T1000 (cell line): ENCODE data around the gene SYVN1.

ENCODE experiments used
- DNase-seq: peaks from one replicate; lab custom pipeline; 2025; ENCODE audit warnings: mixed read lengths; lab: John Stamatoyannopoulos, UW

SYVN1 gene

DNA sequence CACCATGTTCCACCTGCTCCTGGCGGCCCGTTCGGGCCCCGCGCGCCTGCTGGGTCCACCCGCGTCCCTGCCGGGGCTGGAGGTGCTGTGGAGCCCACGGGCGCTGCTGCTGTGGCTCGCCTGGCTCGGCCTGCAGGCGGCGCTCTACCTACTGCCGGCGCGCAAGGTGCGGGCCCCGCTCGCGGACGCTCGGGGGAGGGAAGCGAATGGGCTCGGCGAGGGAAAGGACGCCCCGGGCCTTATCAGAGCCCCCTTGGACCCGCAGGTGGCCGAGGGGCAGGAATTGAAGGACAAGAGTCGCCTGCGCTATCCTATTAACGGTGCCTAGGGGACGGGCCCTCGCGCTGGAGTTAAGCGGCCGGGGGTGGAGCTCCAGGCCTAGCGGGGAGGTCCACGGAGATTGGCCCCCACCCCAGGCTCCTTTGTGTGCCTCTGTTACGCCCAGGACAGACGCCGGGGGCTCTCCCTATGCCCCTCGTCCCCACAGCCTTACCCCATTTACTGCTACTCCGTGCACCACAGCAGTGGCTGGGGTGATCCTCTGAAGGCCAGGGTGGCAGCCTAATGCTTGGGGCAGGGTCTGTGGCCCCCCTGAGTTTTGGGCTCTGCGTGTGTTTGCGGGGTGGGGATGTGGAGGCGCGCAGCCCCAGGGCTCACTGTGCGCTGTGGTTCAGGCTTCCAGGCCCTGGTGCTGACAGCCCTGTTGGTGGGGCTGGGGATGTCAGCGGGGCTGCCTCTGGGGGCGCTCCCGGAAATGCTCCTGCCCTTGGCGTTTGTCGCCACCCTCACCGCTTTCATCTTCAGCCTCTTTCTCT is 21.6 kb downstream of the SYVN1 start:
- no peak for DNase-seq

DNA sequence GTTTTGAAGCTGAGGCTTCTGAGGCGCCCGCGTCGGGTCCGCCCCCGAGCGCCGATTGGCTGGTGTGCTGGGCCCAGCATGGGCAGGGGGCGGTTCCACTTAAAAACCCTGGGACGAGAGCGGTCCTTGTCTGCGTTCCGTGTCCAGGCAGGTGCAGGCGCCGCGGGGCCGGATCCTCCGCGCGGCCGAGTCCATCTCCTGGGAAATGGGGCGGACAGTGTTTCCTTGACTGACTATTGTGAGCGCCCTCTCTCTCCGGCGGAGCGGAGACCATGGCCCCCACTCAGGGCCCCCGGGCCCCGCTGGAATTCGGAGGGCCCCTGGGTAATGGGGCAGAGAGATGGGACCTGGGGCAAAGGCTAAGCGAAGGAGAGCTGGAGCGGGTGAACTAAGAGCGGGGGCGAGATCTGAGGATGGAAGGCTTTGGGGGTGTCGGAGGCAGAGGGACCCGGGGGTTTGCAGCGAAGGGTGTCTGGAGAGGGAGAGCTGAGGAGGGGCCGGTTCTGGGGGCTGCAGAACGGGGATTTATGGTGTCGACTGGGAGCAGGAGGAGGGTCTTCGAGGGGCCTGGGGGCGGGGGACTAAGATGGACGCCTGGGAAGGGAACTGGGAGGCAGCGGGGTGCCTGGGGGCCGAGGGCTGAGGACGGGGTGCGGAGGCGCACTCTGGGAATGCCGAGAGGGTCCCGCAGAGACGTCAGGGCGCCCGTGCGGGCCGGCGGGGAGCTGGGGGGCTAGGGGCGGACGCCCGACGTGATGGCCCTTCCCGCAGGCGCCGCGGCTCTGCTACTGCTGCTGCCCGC is 22.4 kb downstream of the SYVN1 start, which contains the start of gene TM7SF2:
TM7SF2 (plus strand) TSS at position 129 of the 802 bp plus-strand sequence; CDS start at position 273, 144 bp downstream.
- peak; percentile 84 for DNase-seq

DNA sequence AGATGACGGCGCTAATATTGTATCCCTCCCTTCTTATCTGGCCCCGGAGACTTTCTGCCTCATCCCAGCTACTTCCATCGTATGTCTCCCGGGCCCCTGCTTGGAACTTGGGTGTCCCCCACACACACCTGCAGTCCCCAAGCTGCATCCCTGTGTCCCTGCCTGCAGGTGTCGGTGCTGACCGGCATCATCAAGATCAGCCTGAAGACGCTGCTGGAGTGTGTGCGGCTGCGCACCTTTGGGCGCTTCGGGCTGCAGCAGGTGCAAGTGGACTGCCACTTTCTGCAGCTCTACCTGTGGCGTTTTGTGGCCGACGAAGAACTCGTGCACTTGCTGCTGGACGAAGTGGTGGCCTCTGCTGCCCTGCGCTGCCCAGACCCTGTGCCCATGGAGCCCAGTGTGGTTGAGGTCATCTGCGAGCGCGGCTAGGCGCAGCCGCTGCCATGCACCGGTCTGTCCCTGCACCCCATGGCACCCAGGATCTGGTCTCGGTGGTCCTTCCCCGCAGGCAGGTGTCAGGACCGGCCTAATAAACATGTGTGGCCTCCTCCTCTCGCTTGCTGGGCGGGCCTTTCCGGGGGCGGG is 23.1 kb downstream of the SYVN1 start:
- DNase-seq = no peak

DNA sequence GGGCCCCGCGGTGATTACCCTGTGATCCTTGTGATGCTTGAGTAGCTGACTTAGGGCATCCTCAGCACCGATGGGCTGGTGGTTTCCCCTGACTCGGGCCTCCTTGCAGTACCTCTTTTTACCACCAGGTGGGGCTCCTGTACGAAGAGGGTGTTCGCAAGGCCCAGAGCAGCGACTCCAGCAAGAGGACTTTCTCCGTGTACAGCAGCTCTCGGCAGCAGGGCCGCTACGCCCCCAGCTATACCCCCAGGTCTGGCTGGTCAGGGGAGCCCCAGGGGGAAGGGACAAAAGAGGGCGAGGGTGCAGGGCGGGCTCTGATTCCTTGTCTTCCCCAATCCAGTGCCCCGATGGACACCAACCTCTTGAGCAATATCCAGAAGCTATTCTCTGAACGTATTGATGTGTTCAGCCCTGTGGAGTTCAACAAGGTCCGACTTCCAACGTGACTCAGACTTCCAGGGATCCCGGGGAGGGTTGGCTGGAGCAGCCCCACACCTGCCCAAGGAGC is 23.9 kb downstream of the SYVN1 start:
- peak; percentile 87 for DNase-seq

DNA sequence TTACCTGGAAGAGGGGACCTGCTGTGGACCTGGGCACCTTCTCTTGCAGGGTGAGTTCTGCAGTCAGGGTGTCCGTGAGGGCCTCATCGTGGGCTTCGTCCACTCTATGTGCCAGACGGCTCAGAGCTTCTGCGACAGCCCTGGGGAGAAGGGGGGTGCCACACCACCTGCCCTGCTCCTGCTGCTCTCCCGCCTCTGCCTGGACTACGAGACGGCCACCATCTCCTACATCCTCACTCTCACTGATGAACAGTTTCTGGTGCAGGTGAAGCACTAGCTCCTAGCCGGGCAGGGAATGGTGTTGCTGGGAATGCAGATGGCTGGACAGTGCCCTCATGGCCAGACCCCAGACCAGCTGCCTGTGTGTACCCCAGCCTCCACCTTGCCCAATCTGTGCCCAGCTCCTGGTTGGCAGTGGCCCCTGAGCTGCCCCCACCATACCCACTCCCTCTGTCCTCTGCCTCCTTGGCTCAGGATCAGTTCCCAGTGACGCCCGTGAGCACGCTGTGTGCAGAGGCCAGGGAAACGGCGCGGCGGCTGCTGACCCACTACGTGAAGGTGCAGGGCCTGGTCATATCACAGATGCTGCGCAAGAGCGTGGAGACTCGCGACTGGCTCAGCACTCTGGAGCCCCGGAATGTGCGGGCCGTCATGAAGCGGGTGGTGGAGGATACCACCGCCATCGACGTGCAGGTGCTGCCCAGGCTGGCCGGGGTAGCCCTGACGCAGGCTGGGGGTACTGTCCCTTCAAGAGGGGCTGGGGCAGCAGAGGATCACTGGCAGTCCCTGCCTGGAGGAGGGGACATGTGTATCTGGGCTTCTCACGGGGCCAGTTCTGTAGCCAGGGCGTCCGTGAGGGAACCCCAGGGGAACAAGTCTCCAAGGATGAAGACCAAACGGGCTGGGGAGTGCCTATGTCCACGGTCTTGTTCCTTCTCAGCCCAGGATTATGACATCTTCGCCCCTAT is 24.8 kb downstream of the SYVN1 start:
- DNase-seq = no peak

DNA sequence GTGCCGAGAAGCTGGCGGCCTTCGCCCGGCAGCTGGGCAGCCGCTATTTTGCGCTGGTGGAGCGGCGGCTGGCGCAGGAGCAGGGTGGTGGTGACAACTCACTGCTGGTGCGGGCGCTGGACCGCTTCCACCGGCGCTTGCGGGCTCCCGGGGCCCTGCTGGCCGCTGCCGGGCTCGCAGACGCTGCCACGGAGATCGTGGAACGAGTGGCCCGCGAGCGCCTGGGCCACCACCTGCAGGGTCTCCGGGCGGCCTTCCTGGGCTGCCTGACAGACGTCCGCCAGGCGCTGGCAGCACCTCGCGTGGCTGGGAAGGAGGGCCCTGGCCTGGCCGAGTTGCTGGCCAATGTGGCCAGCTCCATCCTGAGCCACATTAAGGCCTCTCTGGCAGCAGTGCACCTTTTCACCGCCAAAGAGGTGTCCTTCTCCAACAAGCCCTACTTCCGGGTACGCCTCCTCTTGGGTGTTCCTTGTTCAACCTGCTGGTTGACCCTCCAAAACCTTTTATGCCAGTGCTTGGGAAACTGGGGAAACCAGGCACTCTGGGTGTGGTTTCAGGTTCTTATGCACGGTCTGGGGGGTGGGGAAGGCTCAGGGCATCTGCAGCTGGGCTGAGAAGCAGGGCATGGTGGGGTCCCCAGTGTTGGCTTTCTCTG is 25.7 kb downstream of the SYVN1 start:
- no peak for DNase-seq

DNA sequence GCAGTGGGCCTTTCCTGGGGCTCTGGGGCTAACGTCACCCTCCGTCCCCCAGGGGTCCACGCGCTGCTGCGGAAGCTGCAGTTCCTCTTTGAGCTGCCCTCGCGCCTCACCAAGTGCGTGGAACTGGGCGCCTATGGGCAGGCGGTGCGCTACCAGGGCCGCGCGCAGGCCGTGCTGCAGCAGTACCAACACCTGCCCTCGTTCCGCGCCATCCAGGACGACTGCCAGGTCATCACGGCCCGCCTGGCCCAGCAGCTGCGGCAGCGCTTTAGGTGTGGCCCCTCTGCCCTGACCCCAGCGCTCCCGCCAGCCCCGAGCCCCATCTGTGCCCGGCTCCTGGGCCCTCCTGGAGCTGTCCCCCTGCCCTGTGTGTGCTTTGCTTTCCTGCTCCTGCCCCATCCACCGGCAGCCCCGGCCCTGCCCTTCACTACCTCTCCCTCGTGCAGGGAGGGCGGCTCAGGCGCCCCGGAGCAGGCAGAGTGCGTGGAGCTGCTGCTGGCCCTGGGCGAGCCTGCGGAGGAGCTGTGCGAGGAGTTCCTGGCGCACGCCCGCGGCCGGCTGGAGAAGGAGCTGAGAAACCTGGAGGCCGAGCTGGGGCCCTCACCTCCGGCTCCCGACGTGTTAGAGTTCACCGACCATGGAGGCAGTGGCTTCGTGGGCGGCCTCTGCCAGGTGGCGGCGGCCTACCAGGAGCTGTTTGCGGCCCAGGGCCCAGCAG is 26.4 kb downstream of the SYVN1 start:
- no peak for DNase-seq

DNA sequence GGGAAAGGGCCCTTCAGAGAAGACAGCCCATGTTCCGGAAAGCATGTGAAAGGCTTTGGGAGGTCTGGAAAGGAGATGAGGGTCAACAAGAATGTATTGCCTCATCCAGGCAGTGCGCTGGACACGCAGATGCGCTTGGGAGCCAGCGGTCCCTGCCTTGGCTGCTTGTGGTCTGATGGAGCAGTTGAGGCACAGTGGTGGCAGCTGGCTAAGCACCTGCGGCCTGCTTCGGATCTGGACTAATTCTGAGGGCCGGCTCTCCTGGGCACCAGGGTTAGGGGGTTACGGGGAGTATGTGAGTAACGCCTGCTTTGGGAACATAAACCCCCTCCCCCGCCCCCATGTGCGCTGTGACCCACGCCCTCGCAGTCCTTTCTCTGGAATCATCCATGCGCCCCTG is 27.2 kb downstream of the SYVN1 start:
- no peak for DNase-seq

DNA sequence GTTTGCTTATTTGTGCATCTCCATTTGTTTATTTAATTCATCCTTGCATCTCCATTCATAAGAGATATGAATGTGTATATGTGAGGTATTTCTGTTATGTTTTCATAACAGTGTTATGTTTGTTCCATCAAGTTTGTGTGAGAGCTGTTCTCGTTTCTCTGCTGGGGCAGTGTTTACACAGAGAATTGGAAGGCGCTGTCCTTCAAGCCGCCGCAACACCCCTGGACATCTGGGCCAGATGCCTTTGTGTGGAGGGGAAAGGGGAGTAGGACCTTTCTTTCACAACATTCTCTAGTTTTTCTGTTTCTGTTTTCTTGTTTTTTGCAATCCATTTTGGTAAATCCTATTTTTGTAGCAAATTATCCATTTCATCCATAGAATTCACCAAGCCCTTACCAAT is 29.7 kb downstream of the SYVN1 start:
- DNase-seq = no peak

DNA sequence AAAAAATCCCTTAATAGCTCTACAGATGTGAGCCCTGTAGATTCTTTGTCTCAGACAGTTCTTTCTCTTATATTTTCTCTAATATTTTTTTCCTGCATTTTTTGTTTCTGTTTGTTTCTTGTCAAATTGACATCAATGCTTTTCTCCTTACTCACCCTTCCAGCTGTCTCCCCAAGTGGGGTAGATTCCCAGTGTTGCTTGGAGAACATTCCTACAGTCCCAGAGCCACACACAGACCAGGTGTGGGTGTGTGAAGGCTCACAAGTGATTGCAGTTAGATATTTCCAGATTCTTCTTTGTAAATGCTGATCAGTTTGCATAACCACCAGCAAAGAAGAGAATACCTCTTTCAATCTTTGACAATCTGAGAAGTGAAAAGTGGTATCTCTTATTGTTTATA is 30.8 kb downstream of the SYVN1 start:
- DNase-seq = no peak

DNA sequence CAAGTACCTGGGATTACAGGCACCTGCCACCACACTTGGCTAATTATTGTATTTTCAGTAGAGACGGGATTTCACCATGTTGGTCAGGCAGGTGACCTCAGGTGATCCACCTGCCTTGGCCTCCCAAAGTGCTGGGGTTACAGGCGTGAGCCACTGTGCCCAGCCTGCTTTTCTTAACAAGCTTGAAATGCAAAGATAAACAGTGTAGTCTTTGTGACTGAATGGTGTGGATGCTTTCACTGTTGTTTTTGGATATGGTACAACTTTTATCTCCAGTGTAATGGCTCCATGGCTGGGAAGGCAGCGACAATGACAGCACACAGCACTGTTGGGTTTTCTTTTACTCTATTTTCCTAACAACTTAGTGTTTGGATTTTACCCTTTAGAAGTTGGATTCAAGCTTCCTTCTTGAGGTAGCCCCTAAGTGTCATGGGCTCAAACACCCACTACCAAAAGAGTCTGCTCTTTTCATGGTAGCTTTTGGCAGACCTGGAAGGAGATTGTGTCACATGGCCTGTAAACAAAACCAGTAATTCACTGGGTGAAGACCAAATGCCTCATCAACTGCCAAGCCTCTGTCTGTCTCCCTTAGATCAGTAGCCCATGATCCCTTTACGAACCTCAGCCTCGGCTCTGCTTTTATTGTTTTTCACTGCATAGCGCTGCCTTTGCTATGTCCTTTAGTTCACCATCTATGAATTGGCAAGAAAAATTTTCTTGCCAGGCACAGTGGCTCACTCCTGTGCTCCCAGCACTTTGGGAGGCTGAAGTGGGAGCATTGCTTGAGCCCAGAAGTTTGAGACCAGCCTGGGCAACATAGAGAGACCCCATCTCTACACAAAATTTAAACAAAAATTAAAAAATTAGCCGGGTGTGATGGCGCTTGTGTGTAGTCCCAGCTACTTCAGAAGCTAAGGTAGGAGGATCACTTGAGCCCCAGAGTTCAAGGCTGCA is 31.9 kb downstream of the SYVN1 start:
- DNase-seq = no peak

DNA sequence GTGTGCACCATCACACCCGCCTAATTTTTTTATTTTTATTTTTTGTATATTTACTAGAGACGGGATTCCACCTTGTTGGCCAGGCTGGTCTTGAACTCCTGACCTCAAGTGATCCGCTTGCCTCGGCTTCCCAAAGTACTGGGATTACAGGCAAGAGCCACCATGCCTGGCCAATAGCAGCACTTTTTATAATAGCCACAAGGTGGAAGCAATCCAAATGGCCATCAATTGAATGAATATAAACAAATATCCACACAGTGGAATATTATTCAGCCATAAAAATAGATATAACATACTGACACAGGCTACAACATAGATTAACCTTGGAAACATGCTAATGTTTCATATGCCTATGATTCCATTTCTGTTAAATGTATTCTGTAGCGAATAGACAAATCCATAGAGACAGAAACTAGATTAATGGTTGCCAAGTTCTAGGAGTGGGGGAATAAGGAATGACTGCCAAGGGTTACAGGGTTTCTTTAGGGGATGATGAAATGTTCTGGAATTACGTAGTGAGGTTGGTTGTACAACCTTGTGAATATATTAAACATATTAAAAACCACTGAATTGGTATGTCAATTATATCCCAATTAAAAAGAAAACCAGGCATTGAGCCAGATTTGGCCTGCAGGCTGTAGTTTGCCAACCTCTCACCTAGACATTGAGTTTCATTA is 33.5 kb downstream of the SYVN1 start:
- no peak for DNase-seq

DNA sequence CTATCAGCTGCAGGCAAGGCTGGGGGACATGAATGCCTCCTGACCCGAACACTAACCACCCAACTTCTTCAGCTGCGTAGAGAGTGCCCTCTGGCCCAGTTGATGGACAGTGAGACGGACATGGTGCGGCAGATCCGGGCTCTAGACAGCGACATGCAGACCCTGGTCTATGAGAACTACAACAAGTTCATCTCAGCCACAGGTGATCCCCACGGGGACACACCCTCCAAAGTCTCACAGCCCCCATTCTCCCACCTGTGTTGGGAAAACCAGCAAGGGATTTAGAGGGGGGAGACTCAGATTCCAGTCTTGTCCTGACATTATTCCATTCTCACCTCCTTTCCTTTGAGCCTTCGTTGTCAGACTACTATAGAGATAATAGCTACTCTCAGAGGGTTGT is 37.4 kb downstream of the SYVN1 start:
- no peak for DNase-seq

DNA sequence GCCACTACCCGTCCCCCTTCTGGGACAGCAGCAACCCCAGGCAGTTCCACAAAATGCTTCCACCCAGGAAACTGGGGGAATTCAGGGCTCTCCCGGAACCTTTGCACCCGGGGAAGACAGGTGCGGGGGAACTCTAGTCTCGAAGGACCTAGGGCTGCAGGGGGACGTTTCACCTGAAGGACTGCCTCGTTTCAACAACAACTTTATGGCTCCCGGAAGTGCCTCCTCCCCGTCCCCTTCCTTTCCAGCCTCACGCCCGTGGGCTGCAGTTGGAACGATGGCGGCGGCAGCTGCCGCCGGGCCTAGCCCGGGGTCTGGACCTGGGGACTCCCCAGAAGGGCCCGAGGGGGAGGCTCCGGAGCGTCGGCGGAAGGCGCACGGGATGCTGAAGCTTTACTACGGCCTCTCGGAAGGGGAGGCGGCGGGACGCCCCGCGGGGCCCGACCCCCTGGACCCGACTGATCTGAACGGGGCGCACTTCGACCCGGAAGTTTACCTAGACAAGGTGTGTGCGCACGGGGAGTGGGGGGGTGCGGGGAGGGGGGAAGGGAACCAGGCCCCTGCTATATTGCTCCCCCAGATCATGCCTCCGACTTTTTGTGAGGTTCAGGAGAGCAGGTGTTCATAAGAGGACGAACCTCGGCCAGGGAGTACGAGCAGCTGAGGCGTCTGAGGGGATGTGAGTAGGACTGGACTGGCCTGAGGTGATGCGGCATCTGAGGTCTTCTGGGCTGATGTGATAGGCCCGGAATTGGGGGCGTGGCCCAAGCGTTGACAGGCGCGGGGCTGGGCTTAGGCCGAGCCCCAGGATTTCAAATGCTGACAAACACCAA is 38.1 kb downstream of the SYVN1 start, which contains the start of gene VPS51:
VPS51 (plus strand) TSS at position 241 of the 833 bp plus-strand sequence; CDS start at position 278, 37 bp downstream.
- DNase-seq = peak; percentile 63

DNA sequence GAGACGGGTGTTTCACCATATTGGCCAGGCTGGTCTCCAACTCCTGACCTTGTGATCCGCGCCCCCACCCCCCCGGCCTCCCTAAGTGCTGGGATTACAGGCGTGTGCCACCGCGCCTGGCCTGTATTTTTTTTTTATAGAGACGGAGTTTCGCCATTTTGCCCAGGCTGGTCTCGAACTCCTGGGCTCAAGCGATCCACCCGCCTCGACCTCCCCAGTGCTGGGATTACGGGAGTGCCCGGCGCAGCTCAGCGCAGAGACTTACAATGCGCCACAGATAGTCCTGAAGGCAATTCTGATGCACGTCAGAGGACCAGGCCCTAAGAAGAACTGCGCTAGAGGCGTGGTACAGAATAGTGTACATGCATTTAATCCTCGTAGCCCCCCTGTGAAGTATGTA is 38.9 kb downstream of the SYVN1 start:
- no peak for DNase-seq

DNA sequence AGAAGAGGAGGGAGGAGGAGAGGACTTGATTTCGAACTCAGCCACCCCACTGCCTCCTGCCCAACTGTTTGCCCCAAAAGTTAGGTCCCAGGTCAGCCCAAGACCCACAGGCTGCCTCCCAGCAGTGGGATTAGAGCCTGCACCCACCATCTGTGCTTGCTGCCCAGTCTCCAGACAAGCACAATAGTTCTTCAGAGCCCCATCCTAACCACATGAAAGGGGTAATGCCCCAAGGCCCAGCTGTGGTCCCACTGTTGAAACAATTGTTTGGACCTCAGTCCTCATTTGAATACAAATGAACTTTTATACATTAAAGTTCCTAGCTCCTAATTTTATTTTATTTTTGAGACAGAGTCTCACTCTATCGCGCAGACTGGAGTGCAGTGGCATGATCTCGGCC is 43.7 kb downstream of the SYVN1 start:
- no peak for DNase-seq

DNA sequence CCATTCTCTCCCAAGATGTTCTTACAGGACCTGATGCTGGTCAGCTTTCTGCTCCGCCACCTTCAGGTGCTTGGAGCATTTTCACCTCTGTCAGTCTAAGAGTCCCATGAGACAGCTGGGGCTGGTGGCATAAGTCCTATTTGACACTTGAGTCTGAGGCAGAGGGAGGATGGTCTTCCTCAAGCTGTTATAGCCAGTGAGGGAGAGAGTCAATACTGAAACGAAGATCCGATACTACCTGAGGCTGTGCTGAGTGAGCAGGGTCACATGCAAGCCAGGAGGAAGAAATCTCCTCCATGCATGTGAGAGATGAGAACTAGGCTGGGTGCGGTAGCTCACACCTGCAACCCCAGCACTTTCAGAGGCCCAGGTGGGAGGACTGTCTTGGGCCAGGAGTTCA is 44.7 kb downstream of the SYVN1 start:
- no peak for DNase-seq
